Measurements from ENCODE around the gene GPHN. TPM values are rescaled to one million over a fixed set of nuclear protein-coding genes. Genes with fewer than 3 reads are reported as not detected.

Gene GPHN
- total and polyA plus RNA-seq, 10 of the 15 experiments (the other 5 are each of a cell fraction or from before 2014, with no cell fraction given): 22.3 to 48.8 (median 33.1) TPM

GRCh38 chr14:66651536-66652220 lies 143.7 kb downstream of the GPHN start:
- Histone ChIP-seq H3K27ac (ENCODE audit: control insufficient read depth, insufficient read depth) (peak overlapping the region; percentile 96; the same call in 1 of the 2 replicates), H3K4me3 (no peak overlapping the region), H3K9me3 (replicated peaks; ENCODE audit: control insufficient read depth, insufficient read depth, low read length) (peaks cover 6% of the 10 kb centered on the region), H3K4me1 (ENCODE audit: control insufficient read depth, insufficient read depth, low read length) (peaks cover 36% of the 10 kb centered on the region), H3K36me3 (ENCODE audit: control insufficient read depth in 2 of 2, insufficient read depth in 2 of 2, low read length in 1 of 2) (no peaks in the 10 kb centered on the region; a peak in 1 of 4 replicates), H3K27me3 (replicated peaks in 1 of 2; ENCODE audit: control insufficient read depth in 2 of 2, insufficient read depth in 2 of 2, low read length in 1 of 2) (no peaks in the 10 kb centered on the region), H3K9ac (ENCODE audit: control insufficient read depth, insufficient read depth, low read length) (no peak overlapping the region; the same call in 1 of the 2 replicates), H4K20me1 (ENCODE audit: control insufficient read depth, insufficient read depth) (no peaks in the 10 kb centered on the region), H3K4me2 (ENCODE audit: control insufficient read depth, insufficient read depth) (peak overlapping the region; percentile 34; the same call in 1 of the 2 replicates), H2AFZ (ENCODE audit: control insufficient read depth, low read depth, low read length) (no peak overlapping the region), H3K79me2 (ENCODE audit: control insufficient read depth, insufficient read depth, low read length) (peaks cover 21% of the 10 kb centered on the region)
- no peak for ATAC-seq
- 97% methylated on average over 5 of the region's 5 CpGs for WGBS (ENCODE audit: insufficient coverage, insufficient replicate concordance, low lambda C conversion rate, missing lambda C conversion rate)
- in situ Hi-C loops (cut with MboI) (no loop called here), intact Hi-C loops (cut with micrococcal nuclease; ENCODE audit: unreplicated experiment) (loop anchor here (5.0 kb wide), 1 partner anchor 144 kb away; the partner anchor contains the start of gene GPHN)
- no peak for FAIRE-seq
- CTCF ChIA-PET: interaction anchor here (0.6 to 1.1 kb wide), 2 partner anchors 292 to 325 kb away, joined by 3 read pairs; no protein-coding TSS in a partner anchor
- POLR2A ChIA-PET: no interaction called here
- no peak for DNase-seq (ENCODE audit: low read depth, low spot score)
- no peak for TF ChIP-seq SKIL (IDR thresholded peaks at IDR 0.05; ENCODE audit: low read depth, poor library complexity, severe bottlenecking)
- no peak for TF ChIP-seq RFX5 (IDR thresholded peaks at IDR 0.05; ENCODE audit: low read depth, low read length)
- TF ChIP-seq LARP7 (IDR thresholded peaks at IDR 0.05): no peak
- TF ChIP-seq POLR2AphosphoS2 (IDR thresholded peaks at IDR 0.05; ENCODE audit: low read depth, low read length): no peak
- TF ChIP-seq RAD51 (IDR thresholded peaks at IDR 0.05): no peak
- no peak for TF ChIP-seq ZNF592 (IDR thresholded peaks at IDR 0.05)
- no peak for TF ChIP-seq IKZF2 (IDR thresholded peaks at IDR 0.05)
- no TSS peak for BruUV-seq (replicated peaks)
- SMC1A ChIA-PET (ENCODE audit: uncharacterized antibody, unreplicated experiment): interaction anchor here (0.6 to 3.3 kb wide), 7 partner anchors 11 to 154 kb away, joined by 3 to 12 read pairs (median 3); no protein-coding TSS in a partner anchor
- RAD21 ChIA-PET (ENCODE audit: unreplicated experiment): interaction anchor here (2.5 kb wide), 1 partner anchor 28 kb away, joined by 12 read pairs; no protein-coding TSS in a partner anchor
